Activated gamma-delta T cell treated with anti-CD3 and anti-CD28 coated beads, Interleukin-2, amount 50 U/mL, for 16 hours (primary cell): ENCODE results near the gene FASN.
"Not testable (repeated sequence)": the region's sequence is repeated elsewhere in the genome, so short reads cannot be mapped to it uniquely, and the experiment has no call there.

Source experiments
- DNase-seq: peaks from one replicate; pipeline ENCODE4 v3.0.0-alpha.2; 2020; ENCODE audit warnings: low read depth

The FASN gene

DNA sequence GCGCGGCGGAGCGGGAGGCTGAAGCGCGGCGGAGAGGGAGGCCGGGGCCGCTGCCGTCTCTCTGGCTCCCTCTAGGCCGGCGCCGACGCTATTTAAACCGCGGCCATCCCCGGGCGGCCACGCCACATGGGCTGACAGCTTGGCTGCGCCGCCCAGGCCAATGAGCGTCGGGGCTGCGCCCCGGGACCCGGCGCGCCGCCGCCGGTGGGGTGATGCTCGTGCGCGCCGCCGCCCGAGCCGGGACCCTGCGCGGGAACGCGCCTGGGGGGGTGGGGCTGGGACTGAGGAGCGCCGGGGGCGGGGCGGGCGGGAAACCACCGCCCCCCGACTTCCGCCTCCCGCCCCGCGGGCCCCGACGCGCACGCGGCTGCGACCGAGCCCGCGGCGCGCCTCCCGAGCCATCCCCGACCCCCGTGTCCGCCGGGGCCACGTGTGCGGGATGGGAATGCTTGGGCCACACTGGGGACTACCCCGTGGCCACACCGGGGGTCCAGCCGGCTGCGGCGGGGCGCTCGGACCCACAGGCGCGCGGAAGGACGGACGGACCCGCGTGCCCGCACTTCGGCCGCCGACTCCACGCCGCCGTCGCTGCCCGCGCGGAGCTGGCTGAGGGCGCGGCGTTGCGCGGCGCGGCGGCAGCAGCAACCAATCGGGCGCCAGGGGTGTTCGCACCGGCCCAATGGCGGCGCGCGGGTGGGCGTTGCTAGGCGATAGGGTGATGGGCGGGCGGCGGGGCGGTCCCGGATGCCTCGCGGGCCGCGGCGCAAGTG is at the start of gene FASN:
Gene FASN, minus strand, starts transcription at position 68 of the 770 bp plus-strand sequence. CDS start 1,791 bp downstream, outside the sequence.
- peak; percentile 89 for DNase-seq

- DNase-seq: no peak
These were observed 48.9 kb upstream of the FASN start for GRCh38 chr17:82146663-82147654.

DNA sequence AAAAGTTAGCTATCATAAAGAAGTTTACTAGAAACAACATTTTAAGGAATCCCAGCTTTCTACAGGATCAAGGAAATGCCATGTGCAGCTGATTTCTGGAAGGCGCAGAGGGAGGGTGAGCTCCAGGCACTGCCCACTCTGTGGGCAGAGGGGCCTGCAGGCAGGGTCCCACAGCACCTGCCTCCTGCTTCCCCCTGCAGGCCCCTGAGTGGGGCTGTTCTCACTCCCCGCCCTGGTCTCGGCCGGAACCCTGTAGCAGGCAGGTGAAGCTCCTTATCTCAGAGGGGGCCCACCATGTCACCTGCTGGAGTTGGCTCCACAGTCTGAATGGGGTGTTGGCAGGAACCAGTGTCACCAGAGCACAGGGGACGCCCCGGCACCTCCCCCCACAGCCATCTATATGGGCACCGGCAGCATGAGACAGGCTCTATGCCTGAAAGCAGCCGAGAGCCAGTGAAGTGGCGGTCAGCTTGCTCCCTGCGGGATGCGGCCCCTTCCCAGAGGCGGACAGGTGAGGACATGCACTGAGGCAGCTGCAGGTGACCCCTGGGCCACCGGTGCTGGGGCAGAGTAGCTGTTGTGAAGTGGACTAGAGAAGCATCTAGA is 47.6 kb upstream of the FASN start:
- DNase-seq: no peak

DNA sequence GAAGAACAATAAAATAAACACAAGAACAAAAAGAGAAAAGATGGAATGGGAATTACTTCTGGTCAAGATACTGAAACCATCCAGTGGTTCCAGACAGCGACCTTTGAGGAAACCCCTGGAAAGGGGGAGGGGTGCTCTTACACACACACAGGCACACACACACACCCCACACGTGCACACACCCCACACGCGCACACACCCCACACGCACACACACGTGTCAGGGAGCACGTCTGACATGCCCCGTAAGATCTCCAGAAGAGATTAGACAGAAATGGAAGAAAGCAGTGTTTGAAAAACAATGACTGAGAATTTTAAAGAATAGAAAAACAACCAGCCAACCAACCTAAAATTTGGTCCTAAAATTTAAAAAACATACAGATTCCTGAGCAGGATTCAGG is 45.3 kb upstream of the FASN start:
- no peak for DNase-seq

DNA sequence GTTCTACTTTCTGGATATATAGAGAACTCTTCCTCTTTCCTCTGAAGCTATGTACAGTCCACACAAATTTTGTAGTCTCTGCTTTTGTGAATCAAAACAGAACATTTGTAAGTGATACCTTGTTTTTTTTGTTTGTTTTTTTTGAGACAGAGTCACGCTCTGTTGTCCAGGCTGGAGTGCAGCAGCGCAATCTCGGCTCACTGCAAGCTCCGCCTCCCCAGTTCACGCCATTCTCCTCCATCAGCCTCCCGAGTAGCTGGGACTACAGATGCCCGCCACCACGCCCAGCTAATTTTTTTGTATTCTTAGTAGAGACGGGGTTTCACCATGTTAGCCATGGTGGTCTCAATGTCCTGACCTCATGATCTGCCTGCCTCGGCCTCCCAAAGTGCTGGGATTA is 41.9 kb upstream of the FASN start:
- not testable (repeated sequence) for DNase-seq

- DNase-seq: no peak
These were observed 40.5 kb upstream of the FASN start for GRCh38 chr17:82138511-82138992.

DNA sequence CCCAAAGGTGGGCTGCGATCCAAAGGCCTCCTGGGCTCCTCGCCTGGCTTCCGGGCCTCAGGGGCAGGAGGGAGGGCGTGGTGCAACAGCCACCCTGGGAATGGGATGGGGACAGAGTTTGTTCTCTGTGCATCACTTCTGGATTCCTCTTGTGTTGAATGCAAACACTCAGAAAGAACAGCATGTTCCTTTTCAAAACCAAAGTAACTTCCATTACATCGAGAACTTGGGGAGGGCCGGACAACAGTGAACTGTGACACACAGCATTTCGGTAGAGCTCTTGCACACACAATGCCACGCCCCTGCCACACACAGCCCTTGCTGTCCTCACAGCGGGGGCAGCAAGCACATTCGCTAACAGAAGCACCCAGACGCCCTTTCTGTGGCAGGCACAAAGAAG is 36.1 kb upstream of the FASN start:
- DNase-seq: no peak

- DNase-seq: not testable (repeated sequence)
These were observed 35.3 kb upstream of the FASN start for GRCh38 chr17:82133166-82133953.

GRCh38 chr17:82129095-82129494 is 31.1 kb upstream of the FASN start:
- no peak for DNase-seq

DNA sequence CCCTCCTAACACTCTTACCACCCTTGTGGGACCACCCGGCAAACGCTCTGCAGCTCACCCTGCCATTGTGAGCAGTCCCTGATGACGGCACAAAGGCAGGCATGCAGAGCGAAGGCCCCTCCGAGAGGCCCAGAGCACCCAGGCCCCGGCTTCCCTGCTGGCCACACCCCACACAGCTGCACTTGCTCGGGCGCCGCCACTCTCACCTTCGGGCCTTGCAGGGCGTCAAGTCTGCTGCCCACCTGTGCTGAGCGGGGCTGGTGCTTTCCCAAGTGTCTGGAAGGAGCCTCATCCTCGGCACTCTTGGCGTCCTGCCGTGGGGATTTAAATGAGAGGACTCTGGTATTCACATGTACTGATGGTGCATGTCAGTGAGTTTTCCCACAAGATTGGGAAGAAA is 30.3 kb upstream of the FASN start:
- DNase-seq: no peak

DNA sequence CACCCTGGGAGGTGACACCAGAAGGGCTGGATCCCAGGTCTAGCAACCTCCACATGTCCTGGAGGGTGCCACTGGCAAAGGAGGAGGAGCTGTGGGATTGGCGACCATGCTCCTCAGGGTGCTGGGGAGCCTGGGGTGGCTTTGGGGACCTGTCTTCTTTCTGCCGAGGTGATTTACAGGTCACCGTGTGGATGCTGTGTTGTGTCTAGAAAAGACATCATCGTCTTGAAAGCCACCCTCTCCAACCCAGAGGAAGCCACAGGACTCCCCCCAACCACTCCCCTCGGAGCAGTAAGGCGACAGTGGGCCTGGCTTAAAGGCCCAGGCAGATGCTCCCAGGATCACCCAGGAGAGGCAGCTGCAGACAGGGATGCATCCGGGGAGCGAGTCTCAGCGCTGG is 29.7 kb upstream of the FASN start:
- no peak for DNase-seq

GRCh38 chr17:82127315-82127595 is 29.2 kb upstream of the FASN start:
- no peak for DNase-seq

DNA sequence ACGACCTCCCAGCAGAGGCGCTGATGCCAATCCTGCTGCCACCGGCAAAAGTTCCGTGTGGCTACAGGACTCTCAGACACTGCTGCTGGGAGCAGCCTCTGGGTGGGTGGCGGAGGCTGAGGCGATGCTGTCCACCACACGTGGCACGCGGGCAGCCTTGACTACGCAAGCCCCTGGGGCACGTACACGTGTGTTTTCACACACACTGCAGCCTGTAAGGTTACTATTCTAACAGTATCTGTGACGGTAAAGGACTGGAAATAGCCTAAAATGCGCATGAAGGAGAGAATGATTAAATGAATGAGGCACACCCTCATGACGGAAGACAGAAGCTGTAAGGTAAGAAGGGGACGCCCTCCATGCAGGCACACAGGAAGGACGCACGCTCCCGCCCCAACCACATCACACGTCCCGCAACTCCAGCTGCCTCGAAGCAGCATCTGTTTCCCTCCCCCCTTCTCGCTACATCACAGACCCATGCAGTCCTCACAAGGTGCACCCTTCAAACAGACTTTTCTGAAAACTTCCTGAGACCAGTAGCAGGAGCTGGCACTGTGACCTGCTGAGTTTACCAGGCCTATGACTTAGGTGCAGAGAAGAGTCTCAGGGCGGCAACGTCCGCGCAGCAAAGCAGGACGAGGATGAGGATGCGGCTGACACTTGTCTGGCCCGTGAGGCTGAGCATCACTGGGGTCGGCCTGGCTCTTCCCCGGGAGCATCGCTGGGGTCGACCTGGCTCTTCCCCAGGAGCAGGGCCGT is 28.7 kb upstream of the FASN start:
- peak; percentile 75 for DNase-seq

GRCh38 chr17:82124101-82124500 is 26.1 kb upstream of the FASN start:
- DNase-seq: no peak

DNA sequence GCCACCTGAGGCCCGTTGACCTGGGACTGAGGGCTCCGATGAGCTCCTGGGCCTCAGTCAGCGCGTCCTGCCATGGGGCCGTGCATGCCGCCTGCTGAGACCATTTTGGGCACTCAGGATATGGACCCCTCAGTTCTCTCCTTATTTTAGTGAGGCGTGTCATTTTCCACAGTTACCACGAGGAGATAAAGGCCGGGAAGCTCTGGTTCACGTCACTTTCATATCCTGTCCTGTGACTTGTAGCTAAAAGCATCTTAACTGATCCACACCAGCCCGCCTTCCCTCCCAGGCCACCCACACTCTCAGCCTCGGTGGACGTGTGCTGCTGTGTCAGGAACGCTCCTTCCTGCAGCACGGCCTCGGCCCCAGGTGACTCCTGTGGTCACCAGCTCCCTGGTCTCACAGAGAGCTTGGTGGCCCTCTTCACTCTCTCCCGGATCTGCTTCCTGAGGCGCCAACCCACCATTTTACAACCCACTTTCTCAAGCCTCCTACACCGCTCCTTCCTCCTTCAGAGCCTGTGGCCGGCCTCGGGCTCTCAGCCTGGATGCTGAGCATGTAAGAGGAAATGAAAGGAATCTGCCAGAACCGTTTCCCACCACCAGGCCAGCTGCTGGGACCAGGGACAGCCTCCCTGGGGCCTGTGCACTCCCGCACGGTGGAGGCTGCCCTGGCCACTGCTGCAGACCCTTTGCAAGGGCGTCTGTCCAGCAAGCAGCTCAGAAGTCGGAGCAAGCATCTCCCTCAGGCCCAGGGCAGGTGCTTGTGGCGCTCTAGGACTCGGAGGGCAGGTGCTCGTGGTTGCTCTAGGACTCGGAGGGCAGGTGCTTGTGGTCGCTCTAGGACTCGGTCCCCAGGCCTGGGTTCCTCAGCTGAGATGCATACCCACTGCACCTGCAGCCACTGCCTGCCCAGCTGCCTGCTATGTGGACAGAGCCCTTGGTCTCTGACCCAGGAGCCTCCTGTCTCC is 23.9 kb upstream of the FASN start:
- DNase-seq: no peak

- no peak for DNase-seq
These were observed 23.2 kb upstream of the FASN start for GRCh38 chr17:82121246-82121645.

- DNase-seq: no peak
These were observed 22.1 kb upstream of the FASN start for GRCh38 chr17:82120148-82120547.

GRCh38 chr17:82118815-82119380 is 20.9 kb upstream of the FASN start:
- DNase-seq: no peak

DNA sequence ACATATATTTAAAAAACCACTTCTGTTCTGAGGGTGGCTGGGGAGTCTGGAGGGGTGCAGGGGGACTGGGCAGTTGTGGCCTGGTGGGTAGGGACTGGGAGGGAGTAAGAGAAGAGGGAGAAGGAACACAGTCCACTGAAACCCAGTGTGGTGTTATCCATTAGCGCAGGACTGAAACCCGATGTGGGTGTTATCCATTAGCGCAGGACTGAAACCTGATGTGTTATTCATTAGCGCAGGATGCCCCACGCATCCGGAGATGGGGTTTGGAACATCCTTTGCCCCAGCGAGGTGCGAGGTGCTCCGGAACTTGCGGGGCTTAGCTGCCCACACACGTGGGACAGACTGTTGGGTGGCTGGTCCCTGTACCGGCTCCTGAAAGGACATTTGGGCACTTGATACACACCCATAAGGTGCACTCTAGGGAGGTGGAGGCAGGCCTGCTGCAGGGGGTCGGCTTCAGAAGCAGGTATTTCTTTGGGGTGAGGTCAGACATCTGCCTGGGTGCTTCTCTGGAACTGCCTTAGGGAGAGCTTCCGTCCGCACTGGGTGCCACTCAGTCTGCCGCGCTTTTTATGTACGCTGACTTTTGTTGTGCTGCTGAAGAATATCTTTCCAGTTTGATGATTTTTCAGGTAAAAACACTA is 20.3 kb upstream of the FASN start:
- no peak for DNase-seq
